ENCODE results near the gene CELSR2. TPM values are rescaled to one million over a fixed set of nuclear protein-coding genes. Genes with fewer than 3 reads are reported as not detected.

Gene CELSR2
- total RNA-seq, 1 experiment from 2014 or later = 8.3 TPM

DNA sequence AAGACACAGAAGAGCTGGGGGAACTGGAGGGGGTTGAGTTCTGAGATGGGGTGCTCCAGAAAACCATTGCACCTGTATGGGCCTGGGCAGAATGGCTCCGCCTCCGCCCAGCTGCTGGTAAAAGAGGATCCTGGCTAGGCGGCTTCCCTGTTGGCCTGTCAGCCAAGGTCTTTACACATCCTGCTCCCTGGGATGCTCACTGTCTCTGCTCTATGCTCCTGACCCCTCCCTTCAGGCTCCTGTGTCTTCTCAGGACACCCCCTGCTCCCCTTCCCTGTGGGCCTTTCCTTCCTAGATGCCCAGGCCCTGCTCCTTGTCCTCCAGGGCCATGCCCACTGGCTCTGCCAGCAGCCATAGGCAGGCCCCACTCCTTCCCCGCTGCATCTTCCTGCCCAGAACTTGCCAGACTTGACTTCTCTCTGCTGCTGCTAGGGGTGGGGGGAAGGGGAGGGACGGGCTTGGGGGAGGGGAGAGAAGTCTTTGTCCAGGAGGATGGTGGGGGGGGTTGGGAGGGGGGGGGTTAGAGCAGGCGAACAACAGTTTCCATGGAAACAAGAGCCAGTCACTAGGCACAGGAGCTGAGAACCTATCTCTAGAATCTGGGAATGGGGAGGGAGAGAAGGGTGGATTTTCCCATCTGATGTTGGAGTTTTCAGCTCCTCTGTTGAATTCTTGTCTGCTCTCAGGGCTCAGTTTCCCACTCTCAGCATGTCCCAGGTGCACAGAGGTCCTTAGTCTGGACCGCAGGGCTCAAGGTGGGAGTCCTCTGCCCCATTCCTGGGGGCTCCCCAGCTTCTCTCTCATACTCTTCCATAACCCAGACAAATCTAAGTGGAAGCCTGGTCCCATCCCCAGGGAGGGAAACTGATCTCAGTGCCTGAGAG is 10.6 kb downstream of the CELSR2 start:
- Histone ChIP-seq H3K9me3 (no peaks in the 10 kb centered on the region), H3K4me3 (ENCODE audit: low read depth, low read length) (no peak overlapping the region), H3K4me1 (no peaks in the 10 kb centered on the region), H3K36me3 (ENCODE audit: control insufficient read depth, insufficient read depth, low read length) (no peaks in the 10 kb centered on the region), H3K27me3 (replicated peaks; ENCODE audit: control insufficient read depth, insufficient read depth, low read length) (no peaks in the 10 kb centered on the region)
- Mint-ChIP-seq H3K27me3 (ENCODE audit: insufficient read depth, unreplicated experiment) (no peaks in the 10 kb centered on the region), H3K4me3 (ENCODE audit: unreplicated experiment) (no peak overlapping the region), H3K9me3 (ENCODE audit: unreplicated experiment) (no peaks in the 10 kb centered on the region), H3K4me1 (ENCODE audit: low read depth, unreplicated experiment) (peaks cover 6% of the 10 kb centered on the region), H3K36me3 (ENCODE audit: insufficient read depth, unreplicated experiment) (no peaks in the 10 kb centered on the region), H3K27ac (ENCODE audit: unreplicated experiment) (no peak overlapping the region)
- CTCF ChIA-PET = interaction anchor here (1.5 kb wide), 1 partner anchor 138 kb away, joined by 4 read pairs; the partner anchor contains the start of gene SORT1
- DNase-seq = no peak
- BruUV-seq (replicated peaks) = no TSS peak
- intact Hi-C loops (cut with micrococcal nuclease; ENCODE audit: unreplicated experiment) = loop anchor here (5.0 to 10.0 kb wide), 2 partner anchors 165 to 272 kb away; partner anchors contain the start of gene TMEM167B
- no peak for TF ChIP-seq CTCF (IDR thresholded peaks at IDR 0.05; ENCODE audit: insufficient read depth in 1 of 2, low read depth in 1 of 2, low read length in 1 of 2, severe bottlenecking in 1 of 2, unreplicated experiment in 1 of 2)
- POLR2A ChIA-PET = interaction anchor here (0.6 kb wide), 1 partner anchor 14 kb away, joined by 5 read pairs; no protein-coding TSS in a partner anchor

- Mint-ChIP-seq H3K27me3 (ENCODE audit: insufficient read depth, unreplicated experiment) (no peaks in the 10 kb centered on the region), H3K9me3 (ENCODE audit: unreplicated experiment) (no peaks in the 10 kb centered on the region), H3K4me1 (ENCODE audit: low read depth, unreplicated experiment) (no peaks in the 10 kb centered on the region), H3K27ac (ENCODE audit: unreplicated experiment) (no peak overlapping the region), H3K4me3 (ENCODE audit: unreplicated experiment) (no peak overlapping the region), H3K36me3 (ENCODE audit: insufficient read depth, unreplicated experiment) (no peaks in the 10 kb centered on the region)
- Histone ChIP-seq H3K9me3 (no peaks in the 10 kb centered on the region), H3K36me3 (ENCODE audit: control insufficient read depth, insufficient read depth, low read length) (no peaks in the 10 kb centered on the region), H3K27me3 (replicated peaks; ENCODE audit: control insufficient read depth, insufficient read depth, low read length) (no peaks in the 10 kb centered on the region), H3K4me1 (no peaks in the 10 kb centered on the region), H3K4me3 (ENCODE audit: low read depth, low read length) (no peak overlapping the region)
- no TSS peak for BruUV-seq (replicated peaks)
- POLR2A ChIA-PET = no interaction called here
- intact Hi-C loops (cut with micrococcal nuclease; ENCODE audit: unreplicated experiment) = loop anchor here (5.0 to 10.0 kb wide), 2 partner anchors 166 to 271 kb away; partner anchors contain the start of gene TMEM167B
- CTCF ChIA-PET = no interaction called here
- no peak for TF ChIP-seq CTCF (IDR thresholded peaks at IDR 0.05; ENCODE audit: insufficient read depth in 1 of 2, low read depth in 1 of 2, low read length in 1 of 2, severe bottlenecking in 1 of 2, unreplicated experiment in 1 of 2)
- DNase-seq = no peak
These were observed 11.7 kb downstream of the CELSR2 start for GRCh38 chr1:109261006-109261405.

DNA sequence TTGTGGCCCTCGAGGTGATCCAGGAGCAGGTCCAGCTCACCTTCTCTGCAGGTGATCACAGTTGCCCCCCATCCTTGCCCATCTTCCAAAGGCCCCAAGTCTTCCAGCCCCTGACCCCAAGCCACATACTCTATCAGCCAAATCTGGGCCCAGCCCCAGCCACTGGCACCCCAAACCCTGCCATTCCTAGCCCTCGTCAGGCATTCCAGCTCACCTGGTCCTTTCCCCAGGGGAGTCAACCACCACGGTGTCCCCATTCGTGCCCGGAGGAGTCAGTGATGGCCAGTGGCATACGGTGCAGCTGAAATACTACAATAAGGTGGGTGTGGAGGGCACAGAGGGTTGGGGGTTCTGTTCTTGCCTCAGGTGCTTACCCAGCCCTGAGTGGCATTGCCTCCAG is 12.2 kb downstream of the CELSR2 start:
- H3K4me3 ChIP-seq (ENCODE audit: low read depth, low read length) = no peak overlapping the region
- CTCF ChIA-PET = no interaction called here
- BruUV-seq (replicated peaks) = no TSS peak
- H3K27me3 ChIP-seq (replicated peaks; ENCODE audit: control insufficient read depth, insufficient read depth, low read length) = no peaks in the 10 kb centered on the region
- no peak for TF ChIP-seq CTCF (IDR thresholded peaks at IDR 0.05; ENCODE audit: insufficient read depth in 1 of 2, low read depth in 1 of 2, low read length in 1 of 2, severe bottlenecking in 1 of 2, unreplicated experiment in 1 of 2)
- no peak overlapping the region for H3K4me3 Mint-ChIP-seq (ENCODE audit: unreplicated experiment)
- H3K27me3 Mint-ChIP-seq (ENCODE audit: insufficient read depth, unreplicated experiment) = no peaks in the 10 kb centered on the region
- no peaks in the 10 kb centered on the region for H3K36me3 Mint-ChIP-seq (ENCODE audit: insufficient read depth, unreplicated experiment)
- no peak for DNase-seq
- no peaks in the 10 kb centered on the region for H3K36me3 ChIP-seq (ENCODE audit: control insufficient read depth, insufficient read depth, low read length)
- H3K9me3 ChIP-seq = no peaks in the 10 kb centered on the region
- intact Hi-C loops (cut with micrococcal nuclease; ENCODE audit: unreplicated experiment) = loop anchor here (5.0 to 10.0 kb wide), 2 partner anchors 167 to 271 kb away; partner anchors contain the start of gene TMEM167B
- POLR2A ChIA-PET = no interaction called here
- no peak overlapping the region for H3K27ac Mint-ChIP-seq (ENCODE audit: unreplicated experiment)
- no peaks in the 10 kb centered on the region for H3K4me1 Mint-ChIP-seq (ENCODE audit: low read depth, unreplicated experiment)
- no peaks in the 10 kb centered on the region for H3K4me1 ChIP-seq
- no peaks in the 10 kb centered on the region for H3K9me3 Mint-ChIP-seq (ENCODE audit: unreplicated experiment)
